Stomach smooth muscle (tissue), 2 donors: ENCODE results near the gene BCAR3.
"Not testable (repeated sequence)": the region's sequence is repeated elsewhere in the genome, so short reads cannot be mapped to it uniquely, and the experiment has no call there.

Experiments
- H3K27ac ChIP-seq: one replicate; pipeline ENCODE4 v1.7.0; 2013; ENCODE audit warnings: mild to moderate bottlenecking, low read length, inconsistent platforms
- H3K27me3 ChIP-seq, 2 donors: one replicate each; pipeline ENCODE4 v1.7.0; 2013; ENCODE audit warnings: low read length in 2 of 2; ENCODE audit not compliant: insufficient read depth in 2 of 2, control insufficient read depth in 1 of 2
- H3K36me3 ChIP-seq, 2 donors: one replicate each; pipeline ENCODE4 v1.7.0; 2013; ENCODE audit warnings: low read length in 2 of 2; ENCODE audit not compliant: control insufficient read depth in 2 of 2, insufficient read depth in 2 of 2
- H3K4me1 ChIP-seq: one replicate; pipeline ENCODE4 v1.7.0; 2013; ENCODE audit warnings: low read length; ENCODE audit not compliant: control insufficient read depth, insufficient read depth
- H3K4me3 ChIP-seq, 2 donors: one replicate each; pipeline ENCODE4 v1.7.0; 2013; ENCODE audit warnings: low read length in 2 of 2
- H3K9ac ChIP-seq, 2 donors: one replicate each; pipeline ENCODE4 v1.7.0; 2013; ENCODE audit warnings: low read length in 2 of 2, mild to moderate bottlenecking in 1 of 2
- H3K9me3 ChIP-seq, 2 donors: one replicate each; pipeline ENCODE4 v1.7.0; 2013; ENCODE audit warnings: low read length in 2 of 2; ENCODE audit not compliant: control insufficient read depth in 2 of 2
- donor health status: healthy.
- donor health status: Pancreatic carcinoma.

The BCAR3 gene

DNA sequence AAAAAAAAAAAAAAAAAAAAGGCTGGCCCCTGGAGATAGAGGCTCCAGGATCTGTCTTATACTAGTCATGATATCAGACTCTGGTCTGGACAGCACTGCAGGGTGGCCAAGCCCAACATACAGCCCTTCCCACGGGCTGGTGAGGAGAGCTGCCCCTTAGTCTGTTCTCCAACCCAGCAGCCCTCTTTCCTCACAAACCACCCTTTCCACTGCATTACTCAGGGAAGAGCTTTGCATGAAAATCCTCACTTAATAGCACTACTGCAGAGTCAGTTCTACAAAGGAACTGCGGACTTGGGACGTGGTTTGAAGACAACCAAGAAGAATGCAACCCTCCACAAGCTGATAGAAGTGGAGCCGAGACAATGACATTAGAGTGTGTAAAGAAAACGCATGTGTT lies 5.7 kb downstream of the BCAR3 start:
- H3K27me3 ChIP-seq: no peaks in the 10 kb centered on the region
- peaks cover 29% of the 10 kb centered on the region for H3K4me1 ChIP-seq
- H3K9ac ChIP-seq: no peak overlapping the region
- no peak overlapping the region for H3K4me3 ChIP-seq
- no peaks in the 10 kb centered on the region for H3K36me3 ChIP-seq
- H3K9me3 ChIP-seq: no peaks in the 10 kb centered on the region
- H3K27ac ChIP-seq: no peak overlapping the region

DNA sequence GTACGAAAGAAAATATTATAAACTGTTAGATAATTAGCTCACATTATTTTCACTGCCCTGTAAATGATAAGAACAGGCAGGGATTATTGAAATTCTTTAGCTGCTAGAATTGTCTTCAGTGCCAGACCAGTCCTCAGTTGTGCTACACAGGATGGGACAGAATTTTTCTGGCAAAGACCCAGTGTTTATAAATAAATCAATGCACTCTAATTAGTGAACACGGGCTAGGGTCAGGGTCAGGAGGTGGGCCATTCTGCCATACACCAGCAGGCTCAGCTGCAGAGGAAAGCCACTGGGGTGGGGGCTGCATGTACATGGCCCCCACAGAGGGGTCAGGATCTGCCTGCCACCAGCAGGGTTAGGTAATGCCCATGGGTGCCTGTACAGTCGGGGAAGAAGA lies 6.4 kb downstream of the BCAR3 start:
- no peaks in the 10 kb centered on the region for H3K9me3 ChIP-seq
- no peak overlapping the region for H3K27ac ChIP-seq
- peaks cover 26% of the 10 kb centered on the region for H3K4me1 ChIP-seq
- no peaks in the 10 kb centered on the region for H3K36me3 ChIP-seq
- no peaks in the 10 kb centered on the region for H3K27me3 ChIP-seq
- no peak overlapping the region for H3K9ac ChIP-seq
- no peak overlapping the region for H3K4me3 ChIP-seq

GRCh38 chr1:93674071-93674470 lies 7.6 kb downstream of the BCAR3 start:
- H3K4me3 ChIP-seq, H3K36me3 ChIP-seq, H3K27ac ChIP-seq, H3K27me3 ChIP-seq, H3K9me3 ChIP-seq, H3K9ac ChIP-seq: not testable (repeated sequence)
- peaks cover 29% of the 10 kb centered on the region for H3K4me1 ChIP-seq

GRCh38 chr1:93673163-93673829 lies 8.3 kb downstream of the BCAR3 start:
- H3K4me1 ChIP-seq: peaks cover 29% of the 10 kb centered on the region
- H3K9ac ChIP-seq: no peak overlapping the region
- no peaks in the 10 kb centered on the region for H3K36me3 ChIP-seq
- H3K9me3 ChIP-seq: no peaks in the 10 kb centered on the region
- no peak overlapping the region for H3K4me3 ChIP-seq
- no peak overlapping the region for H3K27ac ChIP-seq
- H3K27me3 ChIP-seq: no peaks in the 10 kb centered on the region

DNA sequence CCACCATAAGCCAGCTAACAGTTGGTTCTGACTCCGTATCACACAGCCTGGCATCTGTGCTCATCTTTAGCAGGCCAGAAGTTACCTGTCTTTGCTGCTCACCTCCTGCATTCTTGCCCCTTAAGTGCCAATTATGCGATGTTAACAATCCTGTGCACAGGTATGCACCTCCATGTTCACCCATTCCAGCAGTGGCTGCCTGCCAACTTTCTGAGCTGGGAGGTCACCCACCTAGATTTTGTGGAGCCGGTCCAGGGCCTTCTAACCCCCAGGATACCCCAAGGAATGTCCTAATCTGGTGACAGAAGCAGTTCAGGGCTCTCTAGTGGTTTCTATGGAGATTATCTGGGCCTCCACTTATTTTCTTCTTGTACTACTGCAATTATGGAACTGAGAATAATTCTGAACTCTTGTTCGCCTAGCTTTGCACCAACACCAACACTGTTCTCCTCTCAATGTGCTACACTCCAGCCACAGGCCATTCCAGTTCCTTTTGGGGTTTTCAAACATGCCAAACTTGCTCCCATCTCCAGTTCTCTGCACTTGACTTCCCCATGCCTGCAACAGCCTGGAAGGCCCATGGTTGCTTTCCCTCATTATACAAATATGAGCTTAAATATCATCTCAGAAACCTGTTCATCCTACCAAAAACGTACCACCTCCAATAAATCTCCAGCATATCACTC lies 9.0 kb downstream of the BCAR3 start:
- Histone ChIP-seq H3K27me3 (no peaks in the 10 kb centered on the region), H3K4me3 (peak overlapping the region in 1 of 2 donors; percentile 15), H3K9me3 (no peaks in the 10 kb centered on the region), H3K36me3 (no peaks in the 10 kb centered on the region), H3K9ac (no peak overlapping the region), H3K27ac (no peak overlapping the region), H3K4me1 (peaks cover 29% of the 10 kb centered on the region)

GRCh38 chr1:93672069-93672468 lies 9.6 kb downstream of the BCAR3 start:
- H3K9ac ChIP-seq: no peak overlapping the region
- H3K36me3 ChIP-seq: no peaks in the 10 kb centered on the region
- H3K4me3 ChIP-seq: peak overlapping the region in 1 of 2 donors; percentile 15
- no peak overlapping the region for H3K27ac ChIP-seq
- peaks cover 29% of the 10 kb centered on the region for H3K4me1 ChIP-seq
- no peaks in the 10 kb centered on the region for H3K27me3 ChIP-seq
- H3K9me3 ChIP-seq: no peaks in the 10 kb centered on the region

DNA sequence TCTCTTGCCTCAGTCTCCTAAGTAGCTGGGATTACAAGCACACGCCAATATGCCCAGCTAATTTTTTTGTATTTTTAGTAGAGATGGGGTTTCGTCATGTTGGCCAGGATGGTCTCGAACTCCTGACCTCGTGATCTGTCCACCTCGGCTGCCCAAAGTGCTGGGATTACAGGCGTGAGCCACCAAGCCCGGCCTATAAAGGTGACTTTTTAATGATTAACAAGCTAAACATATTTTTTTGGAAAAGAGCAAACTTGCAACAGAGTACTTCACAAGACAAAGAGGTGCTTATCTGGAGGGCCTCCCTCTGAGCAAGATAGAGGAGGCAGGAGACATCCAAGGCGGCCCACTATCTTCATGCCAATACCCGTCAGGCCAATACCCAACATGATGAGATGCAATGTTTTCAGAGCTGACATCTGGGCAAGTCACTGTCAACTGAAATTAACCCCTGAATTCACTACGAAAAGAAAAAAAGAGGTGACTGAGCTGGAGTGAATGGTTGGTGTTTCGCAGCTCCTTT lies 10.5 kb downstream of the BCAR3 start:
- Histone ChIP-seq H3K9ac (no peak overlapping the region), H3K9me3 (no peaks in the 10 kb centered on the region), H3K27ac (no peak overlapping the region), H3K4me1 (peaks cover 29% of the 10 kb centered on the region), H3K4me3 (no peak overlapping the region), H3K27me3 (no peaks in the 10 kb centered on the region), H3K36me3 (no peaks in the 10 kb centered on the region)

GRCh38 chr1:93670141-93670540 lies 11.5 kb downstream of the BCAR3 start:
- Histone ChIP-seq H3K27ac (no peak overlapping the region), H3K4me3 (no peak overlapping the region), H3K9me3 (no peaks in the 10 kb centered on the region), H3K27me3 (no peaks in the 10 kb centered on the region), H3K4me1 (peaks cover 29% of the 10 kb centered on the region), H3K36me3 (no peaks in the 10 kb centered on the region), H3K9ac (no peak overlapping the region)

- Histone ChIP-seq H3K4me3 (no peak overlapping the region), H3K9me3 (no peaks in the 10 kb centered on the region), H3K4me1 (peaks cover 22% of the 10 kb centered on the region), H3K27ac (no peak overlapping the region), H3K27me3 (no peaks in the 10 kb centered on the region), H3K9ac (no peak overlapping the region), H3K36me3 (no peaks in the 10 kb centered on the region)
Measured at GRCh38 chr1:93669369-93669768, 12.3 kb downstream of the BCAR3 start.

- H3K4me3 ChIP-seq: no peak overlapping the region
- no peaks in the 10 kb centered on the region for H3K9me3 ChIP-seq
- H3K27ac ChIP-seq: no peak overlapping the region
- no peaks in the 10 kb centered on the region for H3K36me3 ChIP-seq
- H3K4me1 ChIP-seq: peaks cover 22% of the 10 kb centered on the region
- H3K27me3 ChIP-seq: no peaks in the 10 kb centered on the region
- no peak overlapping the region for H3K9ac ChIP-seq
Measured at GRCh38 chr1:93668951-93669350, 12.7 kb downstream of the BCAR3 start.

GRCh38 chr1:93668121-93668520 lies 13.5 kb downstream of the BCAR3 start:
- Histone ChIP-seq H3K36me3 (no peaks in the 10 kb centered on the region), H3K9me3 (no peaks in the 10 kb centered on the region), H3K4me3 (no peak overlapping the region), H3K27ac (no peak overlapping the region), H3K27me3 (no peaks in the 10 kb centered on the region), H3K9ac (no peak overlapping the region), H3K4me1 (peaks cover 22% of the 10 kb centered on the region)
